Suprapubic skin (tissue), 4 donors: ENCODE results near the gene MYL12B.

Source experiments
- EP300 ChIP-seq: sonication (generic); formaldehyde crosslinking; IDR thresholded peaks from one replicate; pipeline ENCODE4 v1.6.1; 2017; ENCODE audit warnings: antibody characterized with exemption
- POLR2A ChIP-seq, 2 donors: fragments of 450-650 bp; IDR thresholded peaks; one replicate each; pipeline ENCODE4 v1.6.1; 2017; ENCODE audit warnings: antibody characterized with exemption in 2 of 2, mild to moderate bottlenecking in 2 of 2, moderate library complexity in 2 of 2
- POLR2AphosphoS5 ChIP-seq, 3 donors: sonication (generic); formaldehyde crosslinking; IDR thresholded peaks; one replicate each; pipeline ENCODE4 v1.6.1; 2017; ENCODE audit warnings: antibody characterized with exemption in 3 of 3
- TF ChIP-seq, protein P1 (sequence below), 2 donors: fragments of 200-600 bp in 1 of 2; fragments of 450-650 bp in 1 of 2; sonication (generic) in 1 of 2; IDR thresholded peaks; one replicate each; pipeline ENCODE4 v1.5.1; 2016 to 2019; ENCODE audit warnings: antibody characterized with exemption in 2 of 2, mild to moderate bottlenecking in 1 of 2, moderate library complexity in 1 of 2

DNA sequence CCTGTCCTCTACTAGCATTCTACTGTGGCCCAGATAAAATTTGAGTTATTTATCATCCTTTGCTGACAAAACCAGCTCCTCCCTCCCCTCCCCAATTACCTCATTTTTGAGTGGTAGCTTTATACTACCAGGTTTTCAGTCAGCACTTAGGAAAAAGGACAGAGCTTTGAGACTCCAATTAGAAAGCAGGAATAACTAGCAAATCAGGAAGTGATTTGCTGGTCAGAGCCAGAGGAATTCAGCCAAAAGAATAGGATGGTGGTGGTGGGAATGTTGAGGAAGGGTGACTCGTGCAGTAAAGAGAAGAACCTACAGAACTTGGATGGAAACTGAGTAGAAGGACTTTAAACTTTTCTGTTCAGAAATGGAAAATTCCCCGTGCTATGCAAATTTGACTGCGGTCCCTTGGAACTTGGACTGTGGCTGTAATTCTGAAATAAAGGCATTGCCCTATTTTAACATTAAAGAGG is 3.7 kb downstream of the MYL12B start:
- TF ChIP-seq, protein P1, sequence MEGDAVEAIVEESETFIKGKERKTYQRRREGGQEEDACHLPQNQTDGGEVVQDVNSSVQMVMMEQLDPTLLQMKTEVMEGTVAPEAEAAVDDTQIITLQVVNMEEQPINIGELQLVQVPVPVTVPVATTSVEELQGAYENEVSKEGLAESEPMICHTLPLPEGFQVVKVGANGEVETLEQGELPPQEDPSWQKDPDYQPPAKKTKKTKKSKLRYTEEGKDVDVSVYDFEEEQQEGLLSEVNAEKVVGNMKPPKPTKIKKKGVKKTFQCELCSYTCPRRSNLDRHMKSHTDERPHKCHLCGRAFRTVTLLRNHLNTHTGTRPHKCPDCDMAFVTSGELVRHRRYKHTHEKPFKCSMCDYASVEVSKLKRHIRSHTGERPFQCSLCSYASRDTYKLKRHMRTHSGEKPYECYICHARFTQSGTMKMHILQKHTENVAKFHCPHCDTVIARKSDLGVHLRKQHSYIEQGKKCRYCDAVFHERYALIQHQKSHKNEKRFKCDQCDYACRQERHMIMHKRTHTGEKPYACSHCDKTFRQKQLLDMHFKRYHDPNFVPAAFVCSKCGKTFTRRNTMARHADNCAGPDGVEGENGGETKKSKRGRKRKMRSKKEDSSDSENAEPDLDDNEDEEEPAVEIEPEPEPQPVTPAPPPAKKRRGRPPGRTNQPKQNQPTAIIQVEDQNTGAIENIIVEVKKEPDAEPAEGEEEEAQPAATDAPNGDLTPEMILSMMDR (IDR thresholded peaks at IDR 0.05) = no peak
- TF ChIP-seq POLR2A (IDR thresholded peaks at IDR 0.05) (no peak), POLR2AphosphoS5 (IDR thresholded peaks at IDR 0.05) (no peak), EP300 (no peak)
